CD14-positive monocyte (primary cell): ENCODE results near the gene COG7. TPM values are rescaled to one million over a fixed set of nuclear protein-coding genes. Genes with fewer than 3 reads are reported as not detected.

Source experiments
- DNase-seq, 3 donors: peaks; one replicate each; pipeline ENCODE4 v3.0.0-alpha.2; 2011 to 2022
- H2AFZ ChIP-seq: 2 replicates; pipeline ENCODE4 v1.6.0; 2012; ENCODE audit warnings: mild to moderate bottlenecking, low read depth, low read length, inconsistent platforms; ENCODE audit not compliant: insufficient read depth, poor library complexity, severe bottlenecking
- H3K27ac ChIP-seq, 2 donors: 1 replicate in 1 of 2; 2 replicates in 1 of 2; pipeline ENCODE4 v1.5.1; 2012 to 2013; ENCODE audit warnings: low read length in 2 of 2, control low read depth in 1 of 2, inconsistent platforms in 1 of 2, low read depth in 1 of 2, mild to moderate bottlenecking in 1 of 2
- H3K27me3 ChIP-seq, 2 donors: one replicate each; pipeline versions ENCODE4 v1.6.0 to v1.6.1; 2011 to 2013; ENCODE audit warnings: low read length in 2 of 2; ENCODE audit not compliant: control insufficient read depth in 2 of 2, insufficient read depth in 2 of 2
- H3K36me3 ChIP-seq, 2 donors: replicated peaks in 1 of 2; 1 replicate in 1 of 2; 2 replicates in 1 of 2; pipeline versions ENCODE4 v1.5.1 to v1.6.1; 2012 to 2013; ENCODE audit warnings: low read length in 2 of 2, control low read depth in 1 of 2, inconsistent platforms in 1 of 2, mild to moderate bottlenecking in 1 of 2; ENCODE audit not compliant: insufficient read depth in 2 of 2, control insufficient read depth in 1 of 2
- H3K4me1 ChIP-seq, 2 donors: 1 replicate in 1 of 2; 2 replicates in 1 of 2; pipeline versions ENCODE4 v1.5.1 to v1.6.1; 2012 to 2013; ENCODE audit warnings: low read length in 2 of 2, control low read depth in 1 of 2, inconsistent platforms in 1 of 2, mild to moderate bottlenecking in 1 of 2, moderate library complexity in 1 of 2; ENCODE audit not compliant: insufficient read depth in 2 of 2, control insufficient read depth in 1 of 2
- H3K4me2 ChIP-seq: replicated peaks from 2 replicates; pipeline ENCODE3; 2012; ENCODE audit warnings: low read length, moderate library complexity, mild to moderate bottlenecking; ENCODE audit not compliant: poor library complexity, severe bottlenecking; ENCODE audit errors: extremely low read depth
- H3K4me3 ChIP-seq, 3 experiments: fragments of 200-600 bp in 1 of 3; sonication (generic) in 1 of 3; replicated peaks in 1 of 3; 1 replicate in 2 of 3; 2 replicates in 1 of 3; pipeline ENCODE4 v1.5.1; 2011 to 2013; ENCODE audit warnings: low read length in 3 of 3, mild to moderate bottlenecking in 3 of 3, control low read depth in 2 of 3, low read depth in 2 of 3, inconsistent platforms in 1 of 3, moderate library complexity in 1 of 3
- H3K79me2 ChIP-seq: 2 replicates; pipeline ENCODE4 v1.6.0; 2012; ENCODE audit warnings: mild to moderate bottlenecking, control low read depth, inconsistent platforms, low read length, moderate library complexity; ENCODE audit not compliant: insufficient read depth
- H3K9ac ChIP-seq: 2 replicates; pipeline ENCODE4 v1.6.0; 2017; ENCODE audit warnings: low read length, mild to moderate bottlenecking; ENCODE audit not compliant: insufficient read depth, poor library complexity, severe bottlenecking
- H3K9me3 ChIP-seq, 2 donors: replicated peaks in 1 of 2; 1 replicate in 1 of 2; 2 replicates in 1 of 2; pipeline versions ENCODE4 v1.5.1 to v1.6.1; 2012 to 2013; ENCODE audit warnings: low read length in 2 of 2, control low read depth in 1 of 2; ENCODE audit not compliant: control insufficient read depth in 1 of 2, insufficient read depth in 1 of 2
- H4K20me1 ChIP-seq: 2 replicates; pipeline ENCODE4 v1.6.0; 2012; ENCODE audit warnings: mild to moderate bottlenecking, low read length, control low read depth, moderate library complexity; ENCODE audit not compliant: insufficient read depth
- H3K27ac Mint-ChIP-seq, 7 donors: one replicate each; pipeline ENCODE4 v1.8.0; 2020; ENCODE audit warnings: mild to moderate bottlenecking in 7 of 7, mixed read lengths in 7 of 7, moderate library complexity in 6 of 7, inconsistent platforms in 2 of 7
- H3K27me3 Mint-ChIP-seq, 3 donors: one replicate each; pipeline ENCODE4 v1.8.0; 2021 to 2022; ENCODE audit warnings: low read depth in 3 of 3, mild to moderate bottlenecking in 3 of 3, mixed read lengths in 3 of 3, moderate library complexity in 3 of 3, inconsistent platforms in 1 of 3
- H3K36me3 Mint-ChIP-seq, 2 donors: one replicate each; pipeline ENCODE4 v1.8.0; 2020; ENCODE audit warnings: mixed read lengths in 2 of 2, inconsistent platforms in 1 of 2, mild to moderate bottlenecking in 1 of 2
- H3K4me1 Mint-ChIP-seq: one replicate; pipeline ENCODE4 v1.8.0; 2020; ENCODE audit warnings: mild to moderate bottlenecking, mixed read lengths
- H3K4me3 Mint-ChIP-seq, 2 donors: one replicate each; pipeline ENCODE4 v1.8.0; 2020; ENCODE audit warnings: mild to moderate bottlenecking in 2 of 2, mixed read lengths in 2 of 2, moderate library complexity in 1 of 2
- H3K9me3 Mint-ChIP-seq, 7 donors: one replicate each; pipeline ENCODE4 v1.8.0; 2020 to 2022; ENCODE audit warnings: mixed read lengths in 7 of 7, mild to moderate bottlenecking in 6 of 7, moderate library complexity in 6 of 7, inconsistent platforms in 2 of 7
- WGBS: methylation state at CpG from one replicate; pipeline ENCODE4 v1.1.5; 2013; ENCODE audit warnings: missing lambda C conversion rate; ENCODE audit not compliant: insufficient coverage; 5-methylcytosine and 5-hydroxymethylcytosine counted together
- intact Hi-C, 2 donors: fragments of 100-400 bp; cut with micrococcal nuclease; formaldehyde crosslinking; loops; one replicate each; pipeline versions ENCODE4 v1.15.0 to v1.15.1; 2023
- polyA plus RNA-seq, 3 donors: library from polyadenylated mRNA; depleted of rRNA in 1 of 3; unstranded in 2 of 3; stranded (reverse) in 1 of 3; fragments of 300-500 nt in 2 of 3; fragments of >200 nt in 1 of 3; fragmentation: Illumina TruSeq in 2 of 3; gene quantifications; 1 replicate in 2 of 3; 2 replicates in 1 of 3; pipeline ENCODE4 v1.2.3, GENCODE V29; 2012 to 2021
- TF ChIP-seq, protein P1 (sequence below): fragments of 200-600 bp; IDR thresholded peaks from one replicate; pipeline ENCODE4 v1.8.0; 2022; ENCODE audit warnings: antibody characterized with exemption, mild to moderate bottlenecking

The COG7 gene
- polyA plus RNA-seq, 3 donors: 6.6 to 28.8 (median 8.0) TPM

GRCh38 chr16:23424292-23424958 lies 28.6 kb downstream of the COG7 start:
- no peak for DNase-seq
- H3K27ac Mint-ChIP-seq: no peak overlapping the region
- intact Hi-C loops: no loop called here
- Histone ChIP-seq H3K4me3 (no peak overlapping the region), H3K9me3 (no peaks in the 10 kb centered on the region), H3K4me1 (no peaks in the 10 kb centered on the region), H3K36me3 (peaks cover 16 to 51% of the 10 kb centered on the region in 2 donors), H3K27me3 (no peaks in the 10 kb centered on the region), H3K79me2 (no peaks in the 10 kb centered on the region), H3K4me2 (no peak overlapping the region), H3K9ac (no peak overlapping the region), H2AFZ (no peak overlapping the region), H4K20me1 (no peaks in the 10 kb centered on the region), H3K27ac (no peak overlapping the region)
- no peak overlapping the region for H3K4me3 Mint-ChIP-seq
- peaks cover 42 to 65% of the 10 kb centered on the region in 2 donors for H3K36me3 Mint-ChIP-seq
- no peaks in the 10 kb centered on the region for H3K9me3 Mint-ChIP-seq
- no peaks in the 10 kb centered on the region for H3K4me1 Mint-ChIP-seq
- TF ChIP-seq, protein P1, sequence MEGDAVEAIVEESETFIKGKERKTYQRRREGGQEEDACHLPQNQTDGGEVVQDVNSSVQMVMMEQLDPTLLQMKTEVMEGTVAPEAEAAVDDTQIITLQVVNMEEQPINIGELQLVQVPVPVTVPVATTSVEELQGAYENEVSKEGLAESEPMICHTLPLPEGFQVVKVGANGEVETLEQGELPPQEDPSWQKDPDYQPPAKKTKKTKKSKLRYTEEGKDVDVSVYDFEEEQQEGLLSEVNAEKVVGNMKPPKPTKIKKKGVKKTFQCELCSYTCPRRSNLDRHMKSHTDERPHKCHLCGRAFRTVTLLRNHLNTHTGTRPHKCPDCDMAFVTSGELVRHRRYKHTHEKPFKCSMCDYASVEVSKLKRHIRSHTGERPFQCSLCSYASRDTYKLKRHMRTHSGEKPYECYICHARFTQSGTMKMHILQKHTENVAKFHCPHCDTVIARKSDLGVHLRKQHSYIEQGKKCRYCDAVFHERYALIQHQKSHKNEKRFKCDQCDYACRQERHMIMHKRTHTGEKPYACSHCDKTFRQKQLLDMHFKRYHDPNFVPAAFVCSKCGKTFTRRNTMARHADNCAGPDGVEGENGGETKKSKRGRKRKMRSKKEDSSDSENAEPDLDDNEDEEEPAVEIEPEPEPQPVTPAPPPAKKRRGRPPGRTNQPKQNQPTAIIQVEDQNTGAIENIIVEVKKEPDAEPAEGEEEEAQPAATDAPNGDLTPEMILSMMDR: no peak
- H3K27me3 Mint-ChIP-seq: no peaks in the 10 kb centered on the region
- WGBS: 92% methylated on average over 5 of the region's 14 CpGs

DNA sequence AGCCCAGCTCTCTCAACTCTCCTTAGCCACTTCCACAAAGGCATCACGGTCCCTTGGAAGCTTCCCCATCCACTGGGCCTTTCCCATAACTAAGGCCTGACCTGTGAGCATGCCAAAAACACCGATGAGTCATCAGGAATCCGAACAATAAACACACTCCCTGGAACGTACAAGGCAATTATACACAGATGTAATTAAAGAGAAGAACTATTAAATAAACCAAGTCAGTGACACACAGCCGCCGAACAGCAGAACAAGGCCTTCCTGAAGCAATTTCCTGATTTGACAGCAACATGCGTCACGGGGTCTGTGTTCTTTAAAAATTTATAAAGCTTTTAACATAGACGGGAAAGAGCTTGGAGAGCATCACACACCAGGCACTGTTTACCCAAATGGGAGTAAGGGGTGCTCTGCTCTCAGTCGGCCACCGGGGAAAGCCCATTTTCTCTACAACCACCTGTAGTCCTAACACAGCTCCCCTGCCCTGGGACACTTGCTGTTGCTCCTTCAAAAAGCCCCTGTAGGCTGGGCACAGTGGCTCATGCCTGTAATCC lies 29.4 kb downstream of the COG7 start:
- H3K27ac ChIP-seq: no peak overlapping the region
- no CpG with 5 or more reads among the region's 11 CpGs for WGBS

More for the DNA sequence above, 29.4 kb downstream of the COG7 start:
- Mint-ChIP-seq H3K4me3 (no peak overlapping the region), H3K36me3 (peaks cover 44 to 57% of the 10 kb centered on the region in 2 donors), H3K27me3 (no peaks in the 10 kb centered on the region), H3K9me3 (no peaks in the 10 kb centered on the region), H3K4me1 (no peaks in the 10 kb centered on the region), H3K27ac (no peak overlapping the region)
- Histone ChIP-seq H3K4me1 (no peaks in the 10 kb centered on the region), H3K9ac (no peak overlapping the region), H2AFZ (no peak overlapping the region), H3K9me3 (no peaks in the 10 kb centered on the region), H3K36me3 (peaks cover 16 to 53% of the 10 kb centered on the region in 2 donors), H4K20me1 (no peaks in the 10 kb centered on the region), H3K4me2 (no peak overlapping the region), H3K4me3 (no peak overlapping the region), H3K79me2 (no peaks in the 10 kb centered on the region), H3K27me3 (no peaks in the 10 kb centered on the region)
- TF ChIP-seq, protein P1: no peak
- DNase-seq: no peak
- intact Hi-C loops: no loop called here
